Glomerular endothelial cell (primary cell): Measurements from ENCODE around the gene FXYD2. TPM values are rescaled to one million over a fixed set of nuclear protein-coding genes. Genes with fewer than 3 reads are reported as not detected.

Experiments used
- DNase-seq: peaks from one replicate; pipeline ENCODE4 v3.0.0-alpha.2; 2011; ENCODE audit warnings: low read depth, low spot score; ENCODE audit errors: extremely low read depth
- total RNA-seq: library from RNA; depleted of rRNA; stranded (reverse); fragments of >200 nt; gene quantifications from 2 replicates; pipeline ENCODE4 v1.2.3, GENCODE V29; 2015

FXYD2 gene
- total RNA-seq, 1 donor from 2014 or later, result 3.4 TPM

DNA sequence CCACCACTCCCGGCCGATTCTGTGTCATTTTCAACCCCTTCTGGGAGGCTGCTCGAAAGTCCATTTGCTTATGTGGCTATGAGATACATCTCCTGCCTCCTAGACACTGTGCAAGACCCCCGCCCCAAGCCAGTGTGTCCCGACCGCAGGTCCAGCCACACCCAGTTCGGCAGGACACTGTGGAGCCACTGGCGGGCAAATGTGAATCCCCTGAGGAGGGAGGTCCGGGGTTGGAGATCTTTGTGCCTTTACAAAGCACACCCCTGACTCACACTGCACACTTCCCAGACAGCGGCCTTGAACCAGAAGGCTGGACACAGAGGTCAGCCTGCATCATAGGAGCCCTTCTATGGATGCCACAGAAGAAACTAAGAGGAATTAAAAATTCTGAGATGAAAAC lies 34.5 kb upstream of the FXYD2 start:
- DNase-seq, result no peak

DNA sequence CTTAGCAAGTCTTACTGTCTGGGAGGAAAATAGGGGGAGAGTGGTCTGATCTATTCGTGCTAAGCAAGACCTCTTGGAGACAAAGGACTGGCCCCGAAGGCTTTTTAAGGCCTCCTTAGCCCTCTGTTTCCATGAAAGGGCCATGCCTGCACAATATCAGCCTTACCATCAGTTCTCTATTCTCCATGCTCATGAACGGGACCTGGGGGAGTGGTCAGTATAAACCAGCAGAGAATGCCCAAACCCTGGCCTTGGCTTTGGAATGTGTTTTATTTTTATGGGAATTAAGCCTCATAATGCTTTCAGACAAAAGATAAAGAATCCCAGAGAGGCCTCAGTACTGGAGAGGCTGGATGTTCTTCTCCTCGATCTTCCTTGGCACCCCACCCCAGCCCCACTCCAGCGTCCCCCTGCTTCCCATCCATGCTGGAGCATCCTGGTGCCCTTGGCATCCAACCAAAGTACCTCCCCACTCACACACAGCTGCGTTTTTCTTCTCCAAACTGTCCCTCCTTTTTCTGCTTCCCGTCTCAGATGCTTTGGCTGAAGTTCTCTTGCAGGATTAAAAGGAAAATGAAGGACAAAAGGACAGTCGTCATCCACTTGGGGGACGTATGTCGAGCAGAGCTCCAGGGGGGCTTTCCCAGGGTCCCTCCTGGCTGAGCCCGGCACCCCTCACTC lies 33.3 kb upstream of the FXYD2 start:
- DNase-seq, result no peak

DNA sequence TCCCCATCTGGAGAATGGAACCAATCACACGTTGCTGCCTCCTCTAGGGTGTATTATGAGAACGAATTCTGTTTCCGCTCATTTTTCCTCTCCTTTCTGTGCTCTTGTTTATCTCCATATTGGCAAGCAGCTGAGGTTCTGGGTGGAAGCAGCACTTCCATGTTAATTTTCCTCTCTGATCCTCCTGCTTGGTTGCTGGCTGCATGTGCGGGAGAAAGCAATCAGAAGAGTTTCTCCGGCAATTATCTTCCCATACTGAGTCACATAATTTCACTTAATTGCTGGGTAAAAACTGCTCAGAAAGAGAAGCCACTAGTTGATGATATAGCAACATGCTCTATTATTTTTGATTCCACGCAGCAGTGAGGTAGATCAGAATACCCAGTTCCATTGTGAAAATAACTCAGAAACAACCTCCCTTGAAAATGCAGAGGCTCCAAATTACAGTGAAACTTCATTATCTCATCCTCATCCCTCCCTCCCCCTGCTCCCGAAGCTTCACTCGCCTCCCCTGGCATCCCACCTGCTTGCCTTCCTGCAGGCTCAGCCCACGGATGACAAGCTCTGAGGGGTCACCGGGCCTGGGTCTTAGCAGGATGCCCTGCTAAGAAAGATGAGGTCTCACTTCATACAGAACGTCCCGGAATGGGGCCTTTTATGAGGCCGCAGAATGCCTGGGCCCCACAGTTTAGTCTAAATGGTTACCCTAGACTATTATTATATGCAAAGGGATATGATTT lies 31.5 kb upstream of the FXYD2 start:
- no peak for DNase-seq

DNA sequence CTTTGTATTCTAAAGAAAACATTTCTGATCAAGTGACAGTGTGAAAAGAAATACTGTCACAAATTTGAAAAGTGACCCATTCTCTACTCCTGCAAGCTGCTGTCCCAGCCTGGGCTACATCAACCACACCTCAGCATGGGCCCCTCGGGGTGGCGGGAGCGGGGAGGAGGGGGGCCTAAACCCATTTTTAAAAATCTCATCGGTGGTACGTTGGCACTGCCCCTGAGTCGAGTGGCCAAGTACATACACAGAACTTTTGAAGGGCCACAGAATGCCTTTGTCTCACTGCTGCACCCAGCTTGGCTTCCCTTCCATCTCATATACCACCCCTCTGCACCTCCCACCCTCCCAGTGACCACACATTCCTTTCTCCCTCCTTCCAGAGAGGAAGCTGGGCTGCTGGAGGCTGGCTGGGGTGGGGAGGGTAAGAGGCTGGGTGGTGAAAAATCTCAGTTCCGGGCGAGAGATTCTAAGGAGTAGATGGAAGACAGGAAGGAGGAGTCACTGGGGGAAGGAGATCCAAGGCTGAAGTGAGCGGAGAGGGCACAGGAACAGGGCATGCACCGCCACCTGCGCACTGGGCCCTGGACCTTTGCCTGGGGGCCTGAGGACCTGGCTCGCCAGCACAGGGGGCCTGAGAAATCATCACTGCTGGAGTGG lies 30.8 kb upstream of the FXYD2 start:
- DNase-seq, result no peak

DNA sequence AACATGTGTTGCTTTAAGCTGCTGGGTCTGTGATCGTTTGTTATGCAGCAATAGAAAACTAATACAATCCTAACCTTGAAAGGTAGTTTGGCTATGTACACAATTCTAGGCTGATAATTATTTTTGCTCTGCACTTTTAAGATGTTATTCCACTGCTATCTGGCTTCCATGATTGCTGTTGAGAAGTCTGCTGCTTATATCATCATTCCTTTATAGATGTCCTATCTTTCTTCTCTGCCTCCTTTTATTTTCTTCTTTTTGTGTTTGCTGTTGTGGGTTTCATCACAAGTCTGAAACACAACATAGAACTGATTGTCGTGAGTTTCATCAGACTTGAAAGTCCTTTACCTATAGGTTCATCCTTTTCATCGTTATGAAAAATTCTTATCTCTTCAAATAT lies 27.8 kb upstream of the FXYD2 start:
- DNase-seq, result no peak

DNA sequence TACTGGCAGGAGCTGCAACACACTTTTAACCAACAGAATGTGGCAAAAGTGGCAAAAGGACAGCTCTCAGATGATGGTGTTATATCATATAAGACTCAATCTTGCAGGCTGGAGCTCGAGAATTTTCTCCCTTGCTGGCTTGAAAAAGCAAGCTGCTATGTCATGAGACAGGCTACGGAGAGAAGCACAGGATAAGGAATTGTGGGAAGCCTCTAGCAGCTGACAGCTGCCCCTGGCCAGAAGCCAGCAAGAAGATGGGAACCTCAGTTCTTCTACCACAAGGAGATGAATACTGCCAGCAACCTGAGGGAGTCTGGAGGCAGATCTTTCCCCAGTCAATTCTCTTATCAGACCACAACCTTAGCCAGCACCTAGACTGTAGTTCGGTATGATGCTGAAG lies 27.3 kb upstream of the FXYD2 start:
- DNase-seq, result no peak

DNA sequence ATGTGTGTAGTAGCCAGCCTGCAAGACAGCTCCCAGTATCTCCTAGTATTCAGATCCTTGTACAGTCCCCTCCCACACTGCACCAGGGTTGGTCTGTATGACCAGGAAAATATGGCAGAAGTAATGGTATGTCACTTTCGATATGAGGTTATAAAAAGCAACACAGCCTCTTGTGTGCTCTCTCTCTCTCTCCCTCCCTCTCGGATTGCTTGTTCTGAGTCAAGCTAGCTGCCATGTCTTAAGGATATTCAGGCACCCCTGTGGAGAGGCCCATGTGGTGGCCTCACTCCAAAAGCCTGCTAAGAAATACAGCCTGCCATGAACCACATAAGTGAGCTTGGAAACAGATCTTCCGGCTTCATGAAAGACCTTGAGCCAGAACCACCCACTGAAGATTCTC lies 26.6 kb upstream of the FXYD2 start:
- no peak for DNase-seq

DNA sequence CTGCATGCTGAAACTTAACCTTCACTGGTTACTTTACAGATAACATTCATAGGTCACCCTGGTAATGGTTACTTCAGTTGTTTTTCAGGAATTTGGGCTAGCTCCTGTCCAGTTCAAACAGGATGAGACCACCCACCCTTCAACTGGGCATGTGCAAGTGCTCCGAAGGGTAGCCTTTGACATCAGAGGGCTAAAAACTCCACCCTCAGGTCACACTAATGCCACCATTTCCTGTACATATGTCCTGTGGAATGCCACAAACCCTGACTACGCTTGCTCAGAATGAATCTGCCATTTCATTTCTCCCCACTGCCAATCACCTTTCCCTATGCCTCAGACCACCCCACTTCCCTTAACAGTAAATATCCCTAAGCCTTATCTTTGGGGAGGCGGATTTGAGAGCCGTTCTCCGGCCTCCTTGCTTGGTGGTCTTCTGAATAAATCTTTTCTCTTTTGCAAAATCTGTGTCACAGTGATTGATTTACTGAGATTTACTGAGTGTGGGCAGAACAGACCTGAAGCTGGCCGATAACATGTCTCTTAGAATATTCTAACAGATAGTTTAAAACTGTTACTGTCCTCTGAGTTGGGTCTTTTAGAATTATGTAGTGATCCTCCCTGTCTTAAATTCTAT lies 25.4 kb upstream of the FXYD2 start:
- DNase-seq, result no peak

DNA sequence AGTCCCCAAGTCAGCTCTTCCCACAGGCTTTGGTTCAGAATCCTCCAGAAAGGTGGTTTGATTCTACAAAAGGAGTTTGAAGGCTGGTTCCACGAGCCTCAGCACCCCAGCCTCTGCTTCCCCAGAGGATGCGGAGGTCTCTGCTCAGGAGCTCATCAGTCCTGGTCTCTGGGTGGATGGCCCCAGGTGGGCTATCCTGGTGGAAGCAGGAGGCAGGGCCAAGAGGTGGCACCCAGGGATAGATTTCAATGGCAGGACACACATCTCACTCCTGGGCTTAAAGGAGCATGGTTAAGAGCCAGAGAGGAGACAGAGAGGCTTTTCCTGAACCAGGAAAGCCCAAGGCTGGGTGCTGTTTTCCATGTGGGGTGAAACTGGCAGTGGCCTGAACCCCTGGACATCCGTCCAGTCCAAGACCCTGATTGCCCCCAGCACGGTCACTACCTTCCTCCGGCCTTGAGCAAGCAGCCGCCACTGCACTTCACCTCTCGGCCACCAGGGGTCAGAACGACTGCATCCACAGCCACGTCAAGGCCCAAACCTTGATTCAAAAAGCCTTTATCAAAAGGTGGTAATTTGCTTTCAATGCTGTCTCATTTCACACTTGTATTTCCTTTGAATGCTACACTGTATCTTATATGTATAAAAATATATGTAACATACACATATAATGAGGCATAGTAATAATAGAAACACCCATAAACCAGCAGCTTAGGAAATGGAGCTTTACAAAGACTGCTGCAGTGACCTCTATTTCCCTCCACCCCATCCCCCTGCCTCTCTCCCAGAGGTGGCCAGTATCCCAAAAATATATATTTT lies 19.3 kb upstream of the FXYD2 start:
- DNase-seq, result no peak

DNA sequence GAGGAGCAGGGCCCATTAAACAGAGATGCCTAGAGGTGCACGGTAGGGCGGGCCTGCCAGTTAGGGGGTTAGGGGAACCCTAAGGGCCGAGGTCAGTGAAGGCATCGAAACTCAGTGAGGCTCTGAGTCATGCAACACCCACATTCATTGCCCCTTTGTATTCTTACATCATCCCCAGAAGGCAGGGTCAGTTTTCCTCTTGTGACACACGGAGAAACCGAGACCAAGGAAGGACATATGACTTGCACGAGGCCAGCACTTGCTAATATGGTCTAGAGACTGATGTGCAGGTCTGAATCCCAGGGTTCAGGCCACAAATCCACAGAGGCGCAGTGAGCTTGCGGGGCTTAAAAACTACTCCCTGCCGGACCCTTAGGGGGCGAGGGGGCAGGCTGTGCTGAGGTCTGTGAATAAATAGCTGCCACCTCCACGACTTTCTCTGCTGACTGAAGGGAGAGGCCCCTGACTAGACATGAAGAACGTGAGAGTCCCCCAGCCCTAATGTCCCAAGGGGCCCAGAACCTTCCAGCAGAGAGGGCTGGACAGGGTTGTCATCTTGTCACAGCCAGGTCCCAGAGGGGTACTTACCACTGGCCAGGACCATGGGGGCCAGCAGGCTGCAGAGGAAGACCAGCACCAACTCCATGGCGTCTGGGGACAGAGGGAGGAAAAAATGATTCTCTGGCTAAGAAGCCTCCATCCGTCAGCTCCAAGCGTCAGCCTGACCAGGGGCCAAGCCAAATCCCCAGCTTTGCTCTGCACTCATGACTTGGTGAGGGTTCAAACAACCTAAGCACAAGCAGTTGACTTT lies 17.8 kb upstream of the FXYD2 start:
- DNase-seq, result no peak

DNA sequence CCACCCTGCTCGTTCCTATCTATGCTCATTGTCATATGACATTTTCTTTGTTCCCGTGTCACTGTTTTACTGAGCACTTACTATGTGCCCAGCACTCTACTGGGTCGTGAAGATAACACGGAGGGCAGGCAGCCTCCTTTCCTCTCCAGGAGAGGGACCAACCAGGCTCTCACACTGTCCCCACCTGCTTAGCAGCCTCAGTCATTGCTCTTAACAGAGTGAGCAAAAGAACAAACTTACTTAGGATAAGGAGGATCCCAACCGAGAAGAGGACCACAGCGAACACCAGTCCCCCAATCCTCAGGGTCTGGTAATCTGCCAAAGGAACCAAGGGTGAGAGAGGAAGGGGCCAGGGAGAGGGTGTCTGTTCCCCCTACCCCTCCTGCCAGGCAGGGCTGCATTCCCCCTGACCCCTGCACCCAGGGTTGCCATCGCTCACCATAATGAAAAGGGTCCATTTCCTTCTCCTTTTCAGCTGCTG lies 17.0 kb upstream of the FXYD2 start:
- no peak for DNase-seq

DNA sequence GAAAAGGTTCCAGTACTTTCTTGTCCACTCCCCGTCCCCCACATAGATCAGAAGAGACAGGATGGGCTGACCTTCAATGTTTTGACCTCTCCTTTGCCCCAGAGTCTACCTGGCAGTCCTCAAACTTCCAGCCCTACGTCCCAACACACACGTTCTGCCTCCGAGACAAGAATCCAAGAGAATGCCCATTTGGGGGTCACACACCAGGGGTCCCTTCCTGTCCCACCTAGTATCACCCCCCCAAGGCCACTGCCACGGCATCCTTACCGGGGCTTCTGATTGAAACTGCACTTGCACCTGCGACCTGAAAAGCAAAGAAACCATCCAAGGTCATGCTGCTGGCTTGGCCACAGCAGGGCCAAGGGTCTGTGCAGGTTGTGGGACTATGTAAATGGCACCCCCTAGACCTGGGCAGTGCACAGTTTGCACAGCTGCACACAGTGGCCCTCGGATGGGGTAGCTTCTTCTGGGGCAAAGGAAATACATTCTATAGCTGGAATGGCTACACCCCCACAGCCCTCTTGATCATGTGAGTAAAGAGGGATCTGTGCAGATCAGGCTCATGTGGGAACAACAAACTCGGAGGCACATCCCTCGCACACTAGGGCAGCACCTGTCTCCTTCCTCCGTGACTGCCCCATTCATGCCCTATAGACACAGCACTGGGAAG lies 16.5 kb upstream of the FXYD2 start:
- DNase-seq, result no peak

DNA sequence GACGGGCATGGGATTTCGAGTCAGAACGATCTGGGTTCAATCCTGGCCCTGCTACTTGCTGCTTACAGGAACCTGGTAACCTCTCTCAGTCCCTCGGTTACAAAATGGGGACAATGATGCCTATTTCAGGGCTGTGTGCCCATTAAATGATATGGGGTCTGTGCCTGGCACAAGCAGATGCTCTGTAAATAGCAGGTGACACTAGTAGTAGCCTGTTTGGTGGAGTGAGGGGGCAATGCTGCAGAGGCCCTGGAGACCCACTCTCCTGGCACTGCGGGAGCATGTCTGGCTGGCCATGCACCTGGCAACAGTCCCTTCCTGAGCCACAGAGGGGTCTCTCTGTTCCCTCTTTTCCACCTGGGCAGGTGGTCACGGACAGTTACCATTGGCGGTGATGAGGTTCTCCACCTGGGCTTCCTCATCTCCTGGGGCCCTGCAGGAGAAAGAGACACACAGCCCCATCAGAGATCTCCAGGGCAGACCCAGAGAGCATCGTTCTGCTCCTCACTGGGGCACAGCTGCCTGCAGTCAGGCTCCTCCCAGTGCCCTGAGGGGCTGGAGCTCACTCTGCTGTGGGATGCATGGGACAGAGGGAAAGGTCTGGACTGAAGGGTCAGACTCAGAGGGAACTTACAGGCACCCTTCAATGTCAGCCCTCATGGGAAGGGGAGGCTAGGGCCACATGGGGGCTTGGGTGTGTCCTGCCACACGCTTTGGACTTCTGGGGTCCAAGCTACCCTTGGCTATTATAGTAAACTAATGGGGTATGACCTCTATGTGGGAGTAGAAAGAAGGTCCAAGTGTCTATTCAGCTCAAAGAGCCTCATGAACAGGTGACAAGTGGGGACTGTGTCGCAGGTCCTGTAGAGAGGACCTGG lies 15.6 kb upstream of the FXYD2 start:
- no peak for DNase-seq

DNA sequence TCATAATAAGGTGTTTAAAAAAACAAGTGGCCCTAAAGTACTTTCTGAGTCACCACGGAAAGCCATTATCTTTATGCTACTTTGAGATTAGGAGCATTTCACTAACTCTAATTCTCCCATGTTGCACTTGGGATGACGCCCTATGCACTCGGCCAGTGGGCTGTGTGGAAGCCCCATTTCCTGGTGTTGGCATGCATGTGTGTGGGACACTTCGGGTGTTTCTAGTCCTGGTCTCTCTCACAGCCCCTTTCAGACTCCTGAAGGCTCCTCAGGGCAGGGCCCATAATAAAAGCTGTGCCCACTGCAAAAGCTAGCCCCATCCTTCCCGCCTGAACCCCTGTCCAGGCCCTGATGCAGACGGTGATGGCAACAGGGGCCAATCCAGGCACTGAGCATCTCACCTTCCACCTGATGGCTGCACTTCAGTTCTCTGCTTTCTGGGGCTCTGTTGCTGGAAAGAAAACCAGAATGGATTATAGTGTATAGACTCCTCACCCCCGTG lies 14.9 kb upstream of the FXYD2 start:
- no peak for DNase-seq

DNA sequence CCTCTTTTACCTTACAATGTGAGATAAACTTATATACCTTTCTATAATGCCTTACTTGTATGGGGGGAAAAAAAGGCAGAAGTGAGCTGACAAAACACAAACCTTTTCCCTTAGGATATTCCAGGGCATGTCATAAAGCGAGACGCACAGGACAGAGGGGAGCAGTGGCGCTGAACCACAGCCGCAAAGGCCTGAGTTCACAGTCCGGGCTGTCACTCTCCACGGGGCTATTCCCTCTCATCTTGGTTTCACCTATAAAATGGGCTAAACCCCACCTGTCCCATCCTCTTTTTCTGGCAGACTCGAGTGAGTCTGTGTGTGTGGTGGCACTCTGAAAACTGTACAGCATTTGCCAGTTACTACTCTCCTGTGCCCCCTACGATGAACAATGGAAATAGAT lies 14.4 kb upstream of the FXYD2 start:
- DNase-seq, result no peak

DNA sequence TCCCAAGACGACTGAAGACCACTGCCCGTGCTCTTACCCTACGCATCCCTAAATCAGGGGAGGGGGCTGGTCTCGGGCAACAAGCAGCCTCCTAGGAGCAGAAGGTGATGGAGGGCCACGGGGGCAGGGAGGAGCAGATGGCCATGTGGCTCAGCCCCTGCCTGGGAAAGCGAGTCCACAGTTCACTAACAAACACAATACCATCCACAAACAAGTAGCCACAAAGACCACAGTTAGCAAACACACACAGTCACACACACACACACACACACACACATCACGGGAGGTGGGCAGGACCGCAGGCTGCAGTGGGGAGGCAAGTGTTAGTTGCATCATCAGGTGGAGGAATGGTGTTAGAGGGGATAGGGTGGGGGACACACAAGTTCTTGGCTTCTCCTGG lies 13.2 kb upstream of the FXYD2 start:
- no peak for DNase-seq

DNA sequence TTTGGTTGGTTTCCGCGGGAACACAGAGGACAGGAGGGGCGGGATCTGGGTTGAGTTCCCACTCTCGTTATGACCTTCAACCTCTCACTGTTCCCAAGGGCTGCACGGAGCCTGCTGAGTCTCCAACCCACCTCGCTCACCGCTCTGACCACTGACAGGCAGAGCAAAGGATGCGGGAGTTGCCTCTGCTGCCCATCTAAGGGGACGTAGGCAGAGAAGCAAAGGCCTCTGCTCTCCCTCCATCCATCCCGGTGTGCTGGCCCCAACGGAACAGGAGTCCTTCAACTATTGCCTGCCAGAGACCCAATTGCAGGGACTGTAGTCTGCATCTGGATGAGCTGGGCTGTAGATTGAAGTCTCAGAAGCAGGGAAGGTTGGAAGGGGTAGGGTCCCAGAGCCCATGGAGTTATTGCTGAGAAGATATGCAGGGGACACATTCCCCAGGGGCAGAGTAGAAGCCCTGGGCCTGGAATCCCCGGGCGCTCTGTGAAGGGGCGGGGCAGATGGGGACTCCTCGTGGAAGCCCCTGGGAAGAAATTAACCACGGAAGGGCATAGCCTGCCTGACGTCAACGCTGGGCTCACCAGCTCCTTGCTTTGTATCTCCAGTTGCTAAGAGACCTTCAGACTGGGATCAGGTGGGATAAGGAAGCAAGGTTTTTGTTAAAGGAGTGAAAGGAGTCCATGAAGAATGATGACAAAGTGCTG lies 12.7 kb upstream of the FXYD2 start:
- DNase-seq, result no peak
